SK-N-MC (cell line): ENCODE data around the gene CYP2J2.

Experiments
- EZH2 ChIP-seq: fragments of 200-600 bp; sonication (generic); IDR thresholded peaks from one replicate; pipeline ENCODE4 v1.6.1; 2017; ENCODE audit warnings: antibody characterized with exemption
- FOXP2 ChIP-seq: optimal IDR thresholded peaks from 2 replicates; pipeline ENCODE3; 2011; ENCODE audit warnings: mild to moderate bottlenecking, moderate library complexity; ENCODE audit not compliant: insufficient read depth; ENCODE audit errors: extremely low read length, control extremely low read depth
- POLR2AphosphoS5 ChIP-seq: IDR thresholded peaks from 2 replicates; pipeline ENCODE4 v1.6.1; 2012; ENCODE audit warnings: mild to moderate bottlenecking, low read depth, low read length, borderline replicate concordance

GRCh38 chr1:59857679-59858354, 68.8 kb downstream of the CYP2J2 start:
- TF ChIP-seq EZH2 (no peak), FOXP2 (no peak), POLR2AphosphoS5 (no peak)
